DOHH2 (cell line): ENCODE measurements around the gene PPFIA1.

ENCODE experiments used
- H3F3A ChIP-seq: fragments of 200-600 bp; sonication (generic), shearing (Covaris generic); 2 replicates; pipeline ENCODE4 v1.6.0; 2016; ENCODE audit warnings: antibody characterized with exemption, mild to moderate bottlenecking; ENCODE audit not compliant: control insufficient read depth, insufficient read depth
- H3K27ac ChIP-seq: fragments of 200-600 bp; sonication (generic); 2 replicates; pipeline ENCODE4 v1.5.1; 2014; ENCODE audit warnings: low read depth, mild to moderate bottlenecking, low read length, moderate library complexity
- H3K27me3 ChIP-seq: fragments of 200-600 bp; sonication (generic); 2 replicates; pipeline ENCODE4 v1.6.1; 2014; ENCODE audit warnings: mild to moderate bottlenecking, low read length, mixed read lengths; ENCODE audit not compliant: control insufficient read depth
- H3K36me3 ChIP-seq: fragments of 200-600 bp; sonication (generic); 2 replicates; pipeline ENCODE4 v1.6.1; 2014; ENCODE audit warnings: mild to moderate bottlenecking, low read length, moderate library complexity, mixed read lengths; ENCODE audit not compliant: control insufficient read depth
- H3K4me1 ChIP-seq: fragments of 200-600 bp; sonication (generic); 2 replicates; pipeline ENCODE4 v1.6.1; 2014; ENCODE audit warnings: mild to moderate bottlenecking, low read length, mixed read lengths; ENCODE audit not compliant: control insufficient read depth
- H3K4me2 ChIP-seq: fragments of 200-600 bp; sonication (generic); 2 replicates; pipeline ENCODE4 v1.6.0; 2014; ENCODE audit warnings: mild to moderate bottlenecking, low read length, moderate library complexity
- H3K4me3 ChIP-seq: fragments of 200-600 bp; sonication (generic); 2 replicates; pipeline ENCODE4 v1.5.1; 2014; ENCODE audit warnings: mild to moderate bottlenecking, low read length, mixed read lengths
- H3K79me2 ChIP-seq: fragments of 200-600 bp; sonication (generic); 2 replicates; pipeline ENCODE4 v1.6.1; 2014; ENCODE audit warnings: mild to moderate bottlenecking, low read length, mixed read lengths; ENCODE audit not compliant: control insufficient read depth
- H3K9me2 ChIP-seq: fragments of 200-600 bp; sonication (generic); replicated peaks from 2 replicates; pipeline ENCODE4 v1.6.1; 2014; ENCODE audit warnings: mild to moderate bottlenecking, low read length, mixed read lengths; ENCODE audit not compliant: control insufficient read depth
- H3K9me3 ChIP-seq: fragments of 200-600 bp; sonication (generic); 2 replicates; pipeline ENCODE4 v1.6.1; 2014; ENCODE audit warnings: antibody characterized with exemption, low read length, mixed read lengths; ENCODE audit not compliant: control insufficient read depth, insufficient read depth
- H4K20me1 ChIP-seq: fragments of 200-600 bp; sonication (generic); 2 replicates; pipeline ENCODE4 v1.6.0; 2014; ENCODE audit warnings: low read depth, mild to moderate bottlenecking, antibody characterized with exemption, low read length, moderate library complexity; ENCODE audit not compliant: control insufficient read depth, insufficient read depth
- CTCF ChIP-seq: fragments of 200-600 bp; sonication (generic); IDR thresholded peaks from one replicate; pipeline ENCODE4 v1.5.1; 2014; ENCODE audit warnings: antibody characterized with exemption, mild to moderate bottlenecking, low read depth, low read length; ENCODE audit not compliant: poor library complexity, severe bottlenecking
- EZH2phosphoT487 ChIP-seq: fragments of 200-600 bp; sonication (generic); IDR thresholded peaks from 2 replicates; pipeline ENCODE4 v1.6.1; 2017; ENCODE audit warnings: borderline replicate concordance, mild to moderate bottlenecking, antibody characterized with exemption, low read length, moderate library complexity, mixed read lengths

The PPFIA1 gene

GRCh38 chr11:70323806-70324205 is 53.3 kb downstream of the PPFIA1 start:
- peaks cover 42% of the 10 kb centered on the region for H3K36me3 ChIP-seq
- H3K4me2 ChIP-seq, result no peak overlapping the region
- H3K27ac ChIP-seq, result no peak overlapping the region
- H3K4me1 ChIP-seq, result no peaks in the 10 kb centered on the region
- no peak overlapping the region for H3K4me3 ChIP-seq
- no peak for TF ChIP-seq CTCF
- TF ChIP-seq EZH2phosphoT487, result no peak
- H3K79me2 ChIP-seq, result no peaks in the 10 kb centered on the region; the same call in 1 of the 2 replicates
- H3K9me2 ChIP-seq, result no peaks in the 10 kb centered on the region
- H3F3A ChIP-seq, result no peaks in the 10 kb centered on the region
- H3K27me3 ChIP-seq, result no peaks in the 10 kb centered on the region
- 0 out of 2 replicates have a peak, but pooled peaks cover 5% of the 10 kb centered on the region for H4K20me1 ChIP-seq
- H3K9me3 ChIP-seq, result no peaks in the 10 kb centered on the region

- no peaks in the 10 kb centered on the region for H3K9me2 ChIP-seq
- H3K27me3 ChIP-seq, result no peaks in the 10 kb centered on the region
- H3F3A ChIP-seq, result no peaks in the 10 kb centered on the region
- H3K4me1 ChIP-seq, result no peaks in the 10 kb centered on the region
- no peak overlapping the region for H3K4me2 ChIP-seq
- H3K79me2 ChIP-seq, result no peaks in the 10 kb centered on the region; the same call in 1 of the 2 replicates
- H3K27ac ChIP-seq, result no peak overlapping the region
- no peak for TF ChIP-seq CTCF
- no peak for TF ChIP-seq EZH2phosphoT487
- H3K4me3 ChIP-seq, result no peak overlapping the region
- no peaks in the 10 kb centered on the region for H3K9me3 ChIP-seq
- H3K36me3 ChIP-seq, result peaks cover 46% of the 10 kb centered on the region
- H4K20me1 ChIP-seq, result 0 out of 2 replicates have a peak, but pooled peaks cover 5% of the 10 kb centered on the region
Observed at GRCh38 chr11:70324376-70325115, 54.1 kb downstream of the PPFIA1 start.

- Histone ChIP-seq H3K4me1 (no peaks in the 10 kb centered on the region), H3K79me2 (no peaks in the 10 kb centered on the region; the same call in 1 of the 2 replicates), H4K20me1 (0 out of 2 replicates have a peak, but pooled peaks cover 5% of the 10 kb centered on the region), H3K36me3 (peaks cover 55% of the 10 kb centered on the region), H3K27ac (no peak overlapping the region), H3K27me3 (no peaks in the 10 kb centered on the region), H3K9me2 (no peaks in the 10 kb centered on the region), H3K4me2 (no peak overlapping the region), H3F3A (no peaks in the 10 kb centered on the region), H3K4me3 (no peak overlapping the region), H3K9me3 (no peaks in the 10 kb centered on the region)
- TF ChIP-seq EZH2phosphoT487 (no peak), CTCF (no peak)
Observed at GRCh38 chr11:70325824-70326223, 55.3 kb downstream of the PPFIA1 start.
